ENCODE data around the gene TLX2. TPM values are rescaled to one million over a fixed set of nuclear protein-coding genes. Genes with fewer than 3 reads are reported as not detected.

The TLX2 gene
- total and polyA plus RNA-seq, 2 of the 8 experiments (the other 6 are each of a cell fraction or from before 2014, with no cell fraction given) = 0.06 to 0.17 TPM

DNA sequence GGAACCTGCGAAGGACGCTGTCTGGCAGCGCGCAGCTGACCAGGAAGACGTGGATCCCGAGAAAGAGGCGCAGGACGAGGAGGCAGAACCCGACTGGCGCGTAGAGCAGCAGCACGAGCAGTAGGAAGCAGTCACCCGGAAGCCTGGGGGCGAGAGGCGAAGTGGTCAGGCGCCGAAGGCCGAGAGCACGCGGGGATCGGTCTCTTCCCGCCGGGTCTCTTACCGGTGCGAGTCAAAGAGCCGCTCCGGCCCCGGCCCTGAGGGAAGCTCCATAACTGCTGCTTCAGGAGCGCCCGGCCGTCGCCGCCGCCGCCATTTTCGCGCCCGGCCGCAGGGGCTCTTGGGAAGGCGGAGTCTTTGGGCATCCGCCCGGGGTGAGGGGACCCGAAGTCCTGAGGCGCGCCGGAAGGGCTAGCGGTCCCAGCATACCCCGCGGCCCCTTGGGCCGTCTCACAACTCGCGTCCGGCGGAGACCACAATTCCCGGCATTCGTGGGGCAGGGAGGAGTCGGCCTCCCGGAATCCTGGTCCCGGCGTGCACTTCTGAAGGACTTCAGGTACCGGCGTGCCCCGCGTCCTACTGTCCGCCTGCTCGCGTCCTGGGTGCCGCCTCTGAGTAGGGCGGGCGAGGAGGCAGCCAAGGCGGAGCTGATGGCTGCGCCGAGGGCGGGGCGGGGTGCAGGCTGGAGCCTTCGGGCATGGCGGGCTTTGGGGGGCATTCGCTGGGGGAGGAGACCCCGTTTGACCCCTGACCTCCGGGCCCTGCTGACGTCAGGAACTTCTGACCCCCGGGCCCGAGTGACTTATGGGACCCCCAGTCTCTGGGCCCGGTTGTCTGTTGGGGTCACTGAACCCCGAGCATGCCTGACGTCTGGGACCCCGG is 15.3 kb downstream of the TLX2 start, which contains the start of the genes AUP1 and HTRA2 (continued):
- TF ChIP-seq TAF7 (optimal IDR thresholded peaks at IDR 0.05; ENCODE audit: borderline replicate concordance, low read depth, low read length) (peak; percentile 82), POLR2A (IDR thresholded peaks at IDR 0.05; ENCODE audit: control extremely low read depth in 1 of 2, low read depth in 2 of 2, low read length in 2 of 2) (peak in 1 of 2 experiments; percentile 94; a peak in 2 of 3 replicates), TBP (IDR thresholded peaks at IDR 0.05; ENCODE audit: low read depth, low read length) (peak; percentile 70; the same call in 1 of the 2 replicates), TAF1 (IDR thresholded peaks at IDR 0.05; ENCODE audit: low read depth, low read length) (peak; percentile 96), TCF12 (IDR thresholded peaks at IDR 0.05; ENCODE audit: low read depth, low read length) (no peak), HDAC6 (IDR thresholded peaks at IDR 0.05; ENCODE audit: low read depth, low read length) (no peak), BACH1 (IDR thresholded peaks at IDR 0.05; ENCODE audit: low read length) (0 out of 2 replicates have a peak, but pooled peaks have one; percentile 1), RBBP5 (IDR thresholded peaks at IDR 0.05; ENCODE audit: borderline replicate concordance, low read depth, low read length) (peak; percentile 88; the same call in 1 of the 2 replicates), ASH2L (IDR thresholded peaks at IDR 0.05; ENCODE audit: low read length) (peak; percentile 60), KDM5A (IDR thresholded peaks at IDR 0.05; ENCODE audit: low read length) (peak; percentile 91), GABPA (IDR thresholded peaks at IDR 0.05; ENCODE audit: borderline replicate concordance, insufficient read depth, low read length) (peak; percentile 86), SAP30 (IDR thresholded peaks at IDR 0.05; ENCODE audit: insufficient read depth, insufficient replicate concordance, low read length) (peak; percentile 88), HDAC2 (IDR thresholded peaks at IDR 0.05; ENCODE audit: borderline replicate concordance in 1 of 2, low read depth in 2 of 2, low read length in 2 of 2) (peak in 1 of 2 experiments; percentile 37; a peak in 1 of 4 replicates), POLR2AphosphoS5 (IDR thresholded peaks at IDR 0.05; ENCODE audit: low read depth, low read length) (peak; percentile 30; the same call in 1 of the 2 replicates), CREB1 (IDR thresholded peaks at IDR 0.05) (peak; percentile 76), RAD21 (IDR thresholded peaks at IDR 0.05 in 1 of 2, conservative IDR thresholded peaks at IDR 0.05 in 1 of 2; ENCODE audit: low read depth in 2 of 2, low read length in 2 of 2) (0 out of 4 replicates have a peak, but pooled peaks of 1 of the 2 experiments have one; percentile 3), PHF8 (conservative IDR thresholded peaks at IDR 0.05; ENCODE audit: low read depth, low read length) (peak; percentile 99), KDM1A (IDR thresholded peaks at IDR 0.05; ENCODE audit: borderline replicate concordance, low read length) (no peak), CTBP2 (IDR thresholded peaks at IDR 0.05; ENCODE audit: borderline replicate concordance, insufficient read depth, insufficient read length, low read length) (no peak), SP4 (IDR thresholded peaks at IDR 0.05; ENCODE audit: low read length) (no peak)
- TF ChIP-seq, protein P1, sequence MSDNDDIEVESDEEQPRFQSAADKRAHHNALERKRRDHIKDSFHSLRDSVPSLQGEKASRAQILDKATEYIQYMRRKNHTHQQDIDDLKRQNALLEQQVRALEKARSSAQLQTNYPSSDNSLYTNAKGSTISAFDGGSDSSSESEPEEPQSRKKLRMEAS (IDR thresholded peaks at IDR 0.05) = peak; percentile 21
- TF ChIP-seq, protein P2, sequence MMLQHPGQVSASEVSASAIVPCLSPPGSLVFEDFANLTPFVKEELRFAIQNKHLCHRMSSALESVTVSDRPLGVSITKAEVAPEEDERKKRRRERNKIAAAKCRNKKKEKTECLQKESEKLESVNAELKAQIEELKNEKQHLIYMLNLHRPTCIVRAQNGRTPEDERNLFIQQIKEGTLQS (IDR thresholded peaks at IDR 0.05; ENCODE audit: insufficient read depth, low read depth, low read length) = peak; percentile 58

Measured in H1 (cell line).